B cell (primary cell): ENCODE measurements around the gene PPP2R5A. TPM values are rescaled to one million over a fixed set of nuclear protein-coding genes. Genes with fewer than 3 reads are reported as not detected.

Experiments
- ATAC-seq: fragments of 200-7000 bp; cut with Tn5 transposase; one replicate; pipeline ENCODE4 v1.10.0; 2021; ENCODE audit warnings: low read depth, mild to moderate bottlenecking, moderate number of reproducible peaks, moderate library complexity
- CTCF ChIA-PET: fragments of 350-600 bp; sonication (Branson Sonifier 250); formaldehyde crosslinking; loops from one replicate; lab custom pipeline; 2021; ENCODE audit warnings: antibody characterized with exemption, inconsistent platforms; lab: Charles Lee
- POLR2A ChIA-PET: fragments of 350-600 bp; sonication (Branson Sonifier 250); formaldehyde crosslinking; loops from one replicate; lab custom pipeline; 2021; ENCODE audit warnings: antibody characterized with exemption; lab: Charles Lee
- DNase-seq: peaks from one replicate; pipeline ENCODE4 v3.0.0; 2013
- H2AFZ ChIP-seq: 2 replicates; pipeline ENCODE4 v1.6.1; 2012; ENCODE audit warnings: mild to moderate bottlenecking, low read depth, low read length; ENCODE audit not compliant: insufficient read depth, poor library complexity, severe bottlenecking
- H3K27ac ChIP-seq, 2 donors: 1 replicate in 1 of 2; 2 replicates in 1 of 2; pipeline ENCODE4 v1.5.1; 2012 to 2013; ENCODE audit warnings: low read length in 2 of 2, mild to moderate bottlenecking in 2 of 2, moderate library complexity in 1 of 2
- H3K27me3 ChIP-seq, 4 experiments: fragments of 200-600 bp in 1 of 4; sonication (generic) in 1 of 4; replicated peaks in 1 of 4; 1 replicate in 2 of 4; 2 replicates in 2 of 4; pipeline versions ENCODE4 v1.6.1 to v1.7.0; 2013 to 2016; ENCODE audit warnings: low read length in 3 of 4, mild to moderate bottlenecking in 2 of 4, mixed read lengths in 1 of 4, moderate library complexity in 1 of 4; ENCODE audit not compliant: insufficient read depth in 4 of 4, control insufficient read depth in 3 of 4; ENCODE audit errors: control extremely low read depth in 1 of 4
- H3K36me3 ChIP-seq, 2 experiments: replicated peaks in 1 of 2; 1 replicate in 1 of 2; 2 replicates in 1 of 2; pipeline versions ENCODE4 v1.6.1 to v1.7.1; 2013; ENCODE audit warnings: low read length in 1 of 2; ENCODE audit not compliant: insufficient read depth in 2 of 2, control insufficient read depth in 1 of 2; ENCODE audit errors: control extremely low read depth in 1 of 2, extremely low read depth in 1 of 2
- H3K4me1 ChIP-seq, 2 donors: fragments of 200-600 bp in 1 of 2; sonication (generic) in 1 of 2; 1 replicate in 1 of 2; 2 replicates in 1 of 2; pipeline versions ENCODE4 v1.5.1 to v1.6.1; 2013 to 2017; ENCODE audit warnings: low read length in 2 of 2; ENCODE audit not compliant: control insufficient read depth in 2 of 2, insufficient read depth in 2 of 2
- H3K4me2 ChIP-seq: replicated peaks from 2 replicates; pipeline ENCODE3; 2012; ENCODE audit warnings: mild to moderate bottlenecking, low read depth, low read length; ENCODE audit not compliant: poor library complexity, severe bottlenecking
- H3K4me3 ChIP-seq, 5 experiments: fragments of 200-600 bp in 1 of 5; sonication (generic) in 1 of 5; 1 replicate in 3 of 5; 2 replicates in 2 of 5; pipeline versions ENCODE4 v1.5.1 to v1.7.0; 2011 to 2016; ENCODE audit warnings: low read length in 4 of 5, mild to moderate bottlenecking in 4 of 5, low read depth in 2 of 5, control low read depth in 1 of 5, moderate library complexity in 1 of 5; ENCODE audit not compliant: insufficient read depth in 1 of 5; ENCODE audit errors: control extremely low read depth in 1 of 5, extremely low read depth in 1 of 5
- H3K79me2 ChIP-seq: fragments of 200-600 bp; sonication (generic); one replicate; pipeline ENCODE4 v1.6.0; 2016; ENCODE audit warnings: low read length; ENCODE audit not compliant: control insufficient read depth, insufficient read depth
- H3K9ac ChIP-seq: fragments of 200-600 bp; sonication (generic); 2 replicates; pipeline ENCODE4 v1.6.1; 2017; ENCODE audit warnings: mild to moderate bottlenecking, low read length, moderate library complexity
- H3K9me3 ChIP-seq, 3 donors: one replicate each; pipeline versions ENCODE4 v1.6.1 to v1.7.1; 2013; ENCODE audit warnings: low read length in 2 of 3; ENCODE audit not compliant: control insufficient read depth in 2 of 3, insufficient read depth in 1 of 3; ENCODE audit errors: control extremely low read depth in 1 of 3
- H4K20me1 ChIP-seq: 2 replicates; pipeline ENCODE4 v1.6.0; 2012; ENCODE audit warnings: mild to moderate bottlenecking, low read length; ENCODE audit not compliant: insufficient read depth, control insufficient read depth, poor library complexity, severe bottlenecking
- H3K27ac Mint-ChIP-seq: one replicate; pipeline ENCODE4 v1.8.0; 2021; ENCODE audit warnings: mixed read lengths
- H3K27me3 Mint-ChIP-seq: one replicate; pipeline ENCODE4 v1.8.0; 2021; ENCODE audit warnings: mixed read lengths
- H3K4me1 Mint-ChIP-seq: one replicate; pipeline ENCODE4 v1.8.0; 2021; ENCODE audit warnings: mixed read lengths
- H3K4me3 Mint-ChIP-seq: one replicate; pipeline ENCODE4 v1.8.0; 2021; ENCODE audit warnings: mixed read lengths
- H3K9me3 Mint-ChIP-seq: one replicate; pipeline ENCODE4 v1.8.0; 2022; ENCODE audit warnings: mixed read lengths; ENCODE audit not compliant: insufficient read depth
- EZH2 ChIP-seq: IDR thresholded peaks from 2 replicates; pipeline ENCODE4 v1.6.1; 2012; ENCODE audit warnings: borderline replicate concordance, low read depth, mild to moderate bottlenecking, moderate library complexity, low read length; ENCODE audit not compliant: insufficient read depth, poor library complexity, severe bottlenecking
- WGBS: methylation state at CpG from one replicate; pipeline ENCODE4 v1.1.5; 2013; ENCODE audit warnings: missing lambda C conversion rate; ENCODE audit not compliant: insufficient coverage; 5-methylcytosine and 5-hydroxymethylcytosine counted together
- intact Hi-C: fragments of 100-400 bp; cut with micrococcal nuclease; formaldehyde crosslinking; loops from one replicate; pipeline ENCODE4 v1.10.0; 2022
- polyA plus RNA-seq: library from polyadenylated mRNA; depleted of rRNA; stranded (reverse); fragments of >200 nt; gene quantifications from 2 replicates; pipeline ENCODE4 v1.2.3, GENCODE V29; 2012
- total RNA-seq, 2 donors: library from RNA; stranded (reverse); fragments of 120-200 nt in 1 of 2; gene quantifications; 1 replicate in 1 of 2; 2 replicates in 1 of 2; pipeline versions ENCODE4 v1.2.3 to v1.2.4, GENCODE V29; 2013 to 2022
- TF ChIP-seq, protein P1 (sequence below): fragments of 200-600 bp; IDR thresholded peaks from one replicate; pipeline ENCODE4 v1.8.0; 2022; ENCODE audit warnings: antibody characterized with exemption, mild to moderate bottlenecking

The PPP2R5A gene
- total and polyA plus RNA-seq, 2 donors (not counting 1 experiment from before 2014, with no cell fraction given): 22.4 to 43.4 TPM

DNA sequence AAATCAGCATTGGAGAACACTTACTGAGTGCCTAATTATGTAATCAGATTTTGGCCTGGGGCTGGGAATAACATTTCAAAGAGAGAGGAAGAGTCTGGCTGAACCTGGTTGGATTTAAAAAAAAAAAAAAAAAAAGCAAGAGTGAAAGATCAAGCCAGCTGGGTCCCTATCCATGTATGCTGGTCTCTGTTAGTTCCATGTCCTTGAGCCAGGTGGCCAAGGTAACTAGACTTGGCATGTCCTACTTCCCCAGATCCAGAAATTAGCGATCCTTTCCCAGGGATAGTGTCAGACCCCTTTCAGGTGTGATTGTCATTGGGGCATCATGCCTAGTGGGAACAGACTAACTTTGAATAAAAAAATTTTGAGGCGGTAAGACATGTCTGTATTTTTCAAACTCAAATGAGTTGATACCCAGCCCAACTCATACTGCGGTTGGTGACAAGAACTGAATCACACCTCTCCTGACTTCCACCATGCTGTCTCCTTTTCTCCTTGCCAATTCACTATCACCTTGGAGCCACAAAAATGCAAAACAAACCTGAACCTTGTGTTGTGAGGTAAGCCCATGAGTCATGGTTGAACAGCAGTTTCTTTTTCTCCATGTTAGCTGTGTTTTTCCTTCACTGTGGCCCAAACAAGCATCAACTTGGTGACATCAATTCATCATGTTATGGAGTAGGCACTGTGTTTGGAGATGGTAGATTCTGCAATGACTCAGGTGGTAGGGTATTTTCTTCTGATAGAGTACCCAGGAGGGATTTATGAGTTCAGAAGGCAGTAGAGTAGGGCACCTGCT lies 24.5 kb upstream of the PPP2R5A start:
- no peak overlapping the region for H2AFZ ChIP-seq
- no peak for TF ChIP-seq EZH2
- TF ChIP-seq, protein P1, sequence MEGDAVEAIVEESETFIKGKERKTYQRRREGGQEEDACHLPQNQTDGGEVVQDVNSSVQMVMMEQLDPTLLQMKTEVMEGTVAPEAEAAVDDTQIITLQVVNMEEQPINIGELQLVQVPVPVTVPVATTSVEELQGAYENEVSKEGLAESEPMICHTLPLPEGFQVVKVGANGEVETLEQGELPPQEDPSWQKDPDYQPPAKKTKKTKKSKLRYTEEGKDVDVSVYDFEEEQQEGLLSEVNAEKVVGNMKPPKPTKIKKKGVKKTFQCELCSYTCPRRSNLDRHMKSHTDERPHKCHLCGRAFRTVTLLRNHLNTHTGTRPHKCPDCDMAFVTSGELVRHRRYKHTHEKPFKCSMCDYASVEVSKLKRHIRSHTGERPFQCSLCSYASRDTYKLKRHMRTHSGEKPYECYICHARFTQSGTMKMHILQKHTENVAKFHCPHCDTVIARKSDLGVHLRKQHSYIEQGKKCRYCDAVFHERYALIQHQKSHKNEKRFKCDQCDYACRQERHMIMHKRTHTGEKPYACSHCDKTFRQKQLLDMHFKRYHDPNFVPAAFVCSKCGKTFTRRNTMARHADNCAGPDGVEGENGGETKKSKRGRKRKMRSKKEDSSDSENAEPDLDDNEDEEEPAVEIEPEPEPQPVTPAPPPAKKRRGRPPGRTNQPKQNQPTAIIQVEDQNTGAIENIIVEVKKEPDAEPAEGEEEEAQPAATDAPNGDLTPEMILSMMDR: no peak
- no peaks in the 10 kb centered on the region for H3K27me3 Mint-ChIP-seq
- H3K4me2 ChIP-seq: no peak overlapping the region
- no peak overlapping the region for H3K4me3 ChIP-seq
- ATAC-seq: no peak
- intact Hi-C loops: no loop called here
- H4K20me1 ChIP-seq: no peaks in the 10 kb centered on the region
- peaks cover 13 to 15% of the 10 kb centered on the region in 2 donors for H3K4me1 ChIP-seq
- ChIA-PET POLR2A (interaction anchor here (0.7 kb wide), 1 partner anchor 942 kb away, joined by 3 read pairs; no protein-coding TSS in a partner anchor), CTCF (interaction anchor here (0.6 to 1.1 kb wide), 2 partner anchors 190 to 719 kb away, joined by 3 read pairs; no protein-coding TSS in a partner anchor)
- peaks cover 0 to 6% (median 0%) of the 10 kb centered on the region in 3 donors for H3K9me3 ChIP-seq
- no peak overlapping the region for H3K9ac ChIP-seq
- no peaks in the 10 kb centered on the region for H3K27me3 ChIP-seq
- H3K36me3 ChIP-seq: no peaks in the 10 kb centered on the region
- H3K4me3 Mint-ChIP-seq: no peak overlapping the region
- DNase-seq: no peak
- 100% methylated on average over 2 of the region's 3 CpGs for WGBS
- no peaks in the 10 kb centered on the region for H3K9me3 Mint-ChIP-seq
- H3K27ac ChIP-seq: no peak overlapping the region
- H3K79me2 ChIP-seq: no peaks in the 10 kb centered on the region
- peaks cover 13% of the 10 kb centered on the region for H3K4me1 Mint-ChIP-seq
- no peak overlapping the region for H3K27ac Mint-ChIP-seq

GRCh38 chr1:212261361-212261929 lies 23.8 kb upstream of the PPP2R5A start:
- Histone ChIP-seq H2AFZ (no peak overlapping the region), H3K27ac (no peak overlapping the region), H3K36me3 (no peaks in the 10 kb centered on the region), H3K79me2 (no peaks in the 10 kb centered on the region), H4K20me1 (no peaks in the 10 kb centered on the region), H3K9me3 (peaks cover 0 to 6% (median 0%) of the 10 kb centered on the region in 3 donors), H3K4me2 (no peak overlapping the region), H3K9ac (no peak overlapping the region), H3K27me3 (no peaks in the 10 kb centered on the region), H3K4me3 (no peak overlapping the region), H3K4me1 (peaks cover 6 to 8% of the 10 kb centered on the region in 2 donors)
- Mint-ChIP-seq H3K4me1 (peaks cover 6% of the 10 kb centered on the region), H3K4me3 (no peak overlapping the region), H3K9me3 (no peaks in the 10 kb centered on the region), H3K27me3 (no peaks in the 10 kb centered on the region), H3K27ac (no peak overlapping the region)
- intact Hi-C loops: no loop called here
- 100% methylated on average over 2 of the region's 2 CpGs for WGBS
- ATAC-seq (no peak), DNase-seq (no peak)
- POLR2A ChIA-PET: no interaction called here
- CTCF ChIA-PET: interaction anchor here (1.0 to 1.1 kb wide), 2 partner anchors 9 to 191 kb away, joined by 3 read pairs; no protein-coding TSS in a partner anchor
- TF ChIP-seq EZH2: no peak
- TF ChIP-seq, protein P1: no peak
